GM18873 (cell line): Measurements from ENCODE around the gene HOPX.
"Not testable (repeated sequence)": the region's sequence is repeated elsewhere in the genome, so short reads cannot be mapped to it uniquely, and the experiment has no call there.

Experiments
- ATAC-seq: cut with Tn5 transposase; IDR thresholded peaks from one replicate; pipeline ENCODE4 v1.9.1; 2021; ENCODE audit warnings: mild to moderate bottlenecking, moderate library complexity, moderate number of reproducible peaks; ENCODE audit not compliant: unreplicated experiment, low FRiP score

HOPX gene

DNA sequence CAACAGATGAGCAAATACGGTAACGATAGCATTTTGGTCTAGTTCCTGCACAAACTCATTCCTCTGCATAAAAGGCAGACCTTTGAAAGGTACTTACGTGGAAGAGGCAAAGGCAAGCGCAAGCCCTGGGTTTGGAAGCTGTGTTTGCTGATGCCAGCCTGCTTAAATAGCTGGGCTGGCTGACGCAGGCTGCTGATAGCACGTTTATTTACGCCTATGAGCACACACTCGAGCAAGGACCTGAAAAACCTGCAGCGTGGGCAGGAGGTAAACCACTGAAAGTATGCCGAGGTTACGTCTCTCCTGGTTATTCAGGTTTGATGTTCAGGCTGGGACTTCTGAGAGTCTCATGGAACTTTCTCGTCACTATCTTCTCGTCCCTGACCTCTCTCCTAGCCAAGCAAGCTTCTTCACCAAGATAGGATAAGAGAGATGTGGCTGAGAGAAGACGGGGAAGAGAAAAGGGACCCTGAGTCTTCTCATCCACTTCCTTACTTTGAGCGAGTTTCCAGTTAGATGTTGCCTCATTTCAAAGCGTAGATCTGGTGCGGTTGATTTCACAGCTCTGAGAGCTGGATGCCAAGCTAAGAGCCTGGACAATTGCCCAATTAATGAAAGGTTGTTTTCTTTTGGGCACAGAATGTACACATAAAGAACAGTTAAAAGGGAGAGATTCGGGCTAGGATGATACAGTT is at the start of gene HOPX:
Gene HOPX (minus strand): TSS at position 139 of the 695 bp plus-strand sequence. CDS start 23,480 bp downstream, outside the sequence.
- no peak for ATAC-seq

DNA sequence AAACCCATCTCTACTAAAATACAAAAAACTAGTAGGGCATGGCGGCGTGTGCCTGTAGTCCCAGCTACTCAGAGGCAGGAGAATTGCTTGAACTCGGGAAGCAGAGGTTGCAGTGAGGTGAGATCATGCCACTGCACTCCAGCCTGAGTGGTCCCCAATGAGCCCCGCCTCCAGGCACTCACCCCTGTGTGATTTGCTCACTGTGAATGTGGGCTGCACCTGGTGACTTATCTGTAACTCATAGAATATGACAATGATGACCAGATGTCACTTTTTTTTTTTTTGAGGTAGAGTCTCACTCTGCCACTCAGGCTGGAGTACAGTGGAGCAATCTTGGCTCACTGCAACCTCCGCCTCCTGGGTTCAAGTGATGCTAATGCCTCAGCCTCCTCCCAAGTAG is 49.0 kb upstream of the HOPX start:
- ATAC-seq: no peak

- no peak for ATAC-seq
Observed at GRCh38 chr4:56728512-56728911, 47.4 kb upstream of the HOPX start.

DNA sequence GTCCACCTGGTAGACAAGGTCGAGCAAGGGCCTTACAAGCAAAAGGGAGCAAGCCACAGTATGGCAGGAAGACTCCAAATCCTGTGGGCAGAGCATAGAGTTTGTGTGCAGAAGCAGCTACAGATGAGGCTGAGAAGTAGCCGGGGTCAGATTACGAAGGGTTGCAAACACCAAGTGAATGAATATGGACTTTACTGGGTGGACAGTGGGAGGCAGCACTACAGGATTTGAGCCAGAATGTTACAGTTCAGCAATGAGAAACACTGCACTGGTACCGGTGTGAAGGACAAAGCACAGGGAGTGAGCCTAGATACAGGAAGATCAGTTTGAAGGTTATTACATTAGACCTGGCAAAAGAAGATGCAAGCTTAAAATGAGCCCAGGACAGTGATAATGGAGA is 46.1 kb upstream of the HOPX start:
- no peak for ATAC-seq

DNA sequence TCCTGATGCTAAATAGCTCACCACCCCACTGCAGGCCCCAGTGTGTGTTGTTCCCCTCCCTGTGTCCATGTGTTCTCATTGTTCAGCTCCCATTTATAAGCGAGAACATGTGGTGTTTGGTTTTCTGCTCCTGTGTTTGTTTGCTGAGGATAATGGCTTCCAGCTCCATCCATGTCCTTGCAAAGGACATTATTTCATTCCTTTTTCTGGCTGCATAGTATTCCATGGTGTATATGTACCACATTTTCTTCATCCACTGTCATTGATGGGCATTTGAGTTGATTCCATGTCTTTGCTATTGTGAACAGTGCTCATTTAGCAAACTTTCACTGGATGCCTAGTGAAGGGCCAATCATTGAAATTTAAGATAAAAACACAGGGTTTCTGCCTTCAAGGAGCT is 45.5 kb upstream of the HOPX start:
- not testable (repeated sequence) for ATAC-seq

GRCh38 chr4:56723659-56724230 is 42.6 kb upstream of the HOPX start:
- ATAC-seq: no peak

DNA sequence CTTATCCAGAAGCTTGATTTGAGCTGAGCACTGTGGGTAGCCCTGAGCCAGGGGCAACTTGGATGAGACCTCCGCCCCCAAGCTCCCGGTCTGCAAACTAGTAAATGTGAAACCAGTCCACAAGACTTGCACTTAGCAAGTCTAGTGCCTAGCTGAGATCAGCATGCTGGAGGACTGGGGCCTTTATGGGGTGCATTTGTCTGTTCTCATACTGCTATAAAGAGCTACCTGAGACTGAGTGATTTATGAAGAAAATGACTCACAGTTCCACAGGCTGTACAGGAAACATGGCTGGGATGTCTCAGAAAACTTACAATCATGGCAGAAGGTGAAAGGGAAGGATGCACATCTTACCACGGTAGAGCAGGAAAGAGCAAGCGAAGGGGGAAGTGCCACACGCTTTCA is 42.1 kb upstream of the HOPX start:
- no peak for ATAC-seq

DNA sequence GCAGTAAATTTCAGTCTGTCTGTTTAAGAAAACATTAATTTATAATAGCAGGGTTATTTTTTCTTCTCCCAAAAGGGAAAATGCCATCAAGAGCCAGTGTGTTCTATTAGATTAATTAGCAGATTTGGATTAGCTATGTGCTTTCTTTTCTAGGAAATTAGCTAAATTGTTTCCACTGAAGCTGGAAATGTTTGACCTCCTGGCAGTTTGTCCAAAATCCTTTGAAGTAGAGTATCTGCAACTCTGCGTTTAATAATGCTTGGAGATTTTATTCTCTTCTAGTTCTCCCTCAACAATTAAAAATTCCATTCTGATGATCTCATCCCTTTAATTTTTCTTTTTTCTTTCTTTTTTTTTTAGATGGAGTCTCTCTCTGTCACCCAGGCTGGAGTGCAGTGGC is 27.1 kb upstream of the HOPX start:
- ATAC-seq: no peak

DNA sequence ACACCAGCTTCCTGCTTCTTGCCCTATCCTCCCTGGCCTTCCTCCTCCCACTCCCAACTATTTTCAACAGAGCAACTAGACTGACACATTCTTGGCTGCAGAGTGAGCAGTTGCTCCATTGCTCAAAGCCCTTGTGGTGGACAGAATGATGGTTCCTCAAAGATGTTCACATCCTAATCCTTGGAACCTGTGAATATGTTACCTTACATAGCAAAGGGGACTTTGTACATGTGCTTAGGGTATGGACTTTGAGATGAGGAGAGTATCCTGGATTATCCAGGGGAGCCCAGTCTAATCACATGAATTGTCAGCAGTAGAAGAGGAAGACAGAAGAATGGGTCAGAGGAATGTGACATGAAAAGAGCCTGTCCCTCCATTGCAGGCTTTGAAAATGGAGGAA is 24.9 kb upstream of the HOPX start:
- no peak for ATAC-seq

DNA sequence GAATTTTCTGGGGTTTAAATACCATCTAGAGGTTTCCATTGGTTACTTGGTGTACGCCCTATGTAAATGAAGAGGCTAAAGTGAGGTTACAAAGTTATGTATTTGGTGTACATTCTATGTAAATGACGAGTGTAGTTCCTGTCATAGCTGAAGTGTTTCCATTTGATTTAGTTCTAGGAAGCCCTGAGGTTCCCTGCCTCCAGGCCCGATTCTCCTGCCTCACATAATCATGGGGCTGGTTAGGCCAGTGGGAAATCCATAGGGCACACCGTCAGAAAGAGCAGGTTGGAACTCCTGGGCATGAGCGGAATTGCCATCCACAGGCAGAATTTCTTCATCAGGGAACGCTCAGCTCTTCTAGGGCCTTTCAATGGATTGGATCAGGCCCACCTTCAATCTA is 24.2 kb upstream of the HOPX start:
- no peak for ATAC-seq

GRCh38 chr4:56704089-56704871 is 23.2 kb upstream of the HOPX start:
- ATAC-seq: no peak

DNA sequence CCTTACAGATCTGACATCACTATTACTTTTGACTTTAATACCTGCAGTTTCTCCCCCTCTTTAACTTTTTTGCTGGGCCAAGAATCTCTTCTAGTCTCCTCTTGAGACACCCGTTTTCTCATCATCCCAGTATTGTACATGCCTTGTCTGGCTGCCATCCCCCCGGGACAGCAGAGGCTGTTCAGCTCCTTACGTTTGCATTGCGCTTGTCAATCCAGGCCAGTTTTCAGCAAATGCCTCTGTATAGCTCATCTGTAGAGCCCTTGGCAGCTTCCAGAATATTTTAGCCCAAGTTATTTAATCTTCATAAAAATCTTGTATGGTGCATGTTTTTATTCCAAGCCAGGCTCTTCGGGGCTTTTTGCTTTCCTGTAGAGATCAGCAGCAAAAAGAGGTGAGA is 22.3 kb upstream of the HOPX start:
- ATAC-seq: no peak

DNA sequence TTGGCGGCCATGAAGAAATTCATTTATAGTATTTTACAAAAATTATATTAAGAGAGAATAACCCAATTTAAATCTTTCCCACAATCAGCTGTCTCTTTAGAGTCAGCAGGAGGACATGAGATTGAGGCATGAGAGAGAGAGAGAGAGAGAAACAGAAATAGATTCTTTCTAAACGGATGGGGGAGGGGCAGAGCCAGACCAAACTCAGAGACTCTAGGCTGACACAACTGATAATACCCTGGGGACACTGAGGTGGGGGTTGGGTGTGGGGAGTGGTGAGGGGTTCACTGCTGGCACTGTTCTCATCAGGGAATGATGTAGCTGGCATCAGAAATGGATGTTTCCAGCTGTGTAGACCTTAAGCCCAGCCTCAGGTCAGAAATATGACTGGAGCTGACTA is 20.5 kb upstream of the HOPX start:
- no peak for ATAC-seq

DNA sequence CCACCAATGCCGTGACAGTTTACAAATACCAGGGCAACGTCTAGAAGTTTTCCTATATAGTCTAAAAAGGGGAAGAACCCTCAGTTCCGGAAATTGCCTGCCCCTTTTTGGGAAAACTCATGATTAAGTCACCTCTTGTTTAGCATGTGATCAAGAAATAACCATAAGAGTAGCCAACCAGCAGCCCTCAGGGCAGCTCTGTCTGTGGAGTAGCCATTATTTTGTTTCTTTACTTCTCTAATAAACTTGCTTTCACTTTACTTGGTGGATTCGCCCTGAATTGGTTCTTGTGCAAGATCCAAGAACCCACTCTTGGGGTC is 20.0 kb upstream of the HOPX start:
- no peak for ATAC-seq

DNA sequence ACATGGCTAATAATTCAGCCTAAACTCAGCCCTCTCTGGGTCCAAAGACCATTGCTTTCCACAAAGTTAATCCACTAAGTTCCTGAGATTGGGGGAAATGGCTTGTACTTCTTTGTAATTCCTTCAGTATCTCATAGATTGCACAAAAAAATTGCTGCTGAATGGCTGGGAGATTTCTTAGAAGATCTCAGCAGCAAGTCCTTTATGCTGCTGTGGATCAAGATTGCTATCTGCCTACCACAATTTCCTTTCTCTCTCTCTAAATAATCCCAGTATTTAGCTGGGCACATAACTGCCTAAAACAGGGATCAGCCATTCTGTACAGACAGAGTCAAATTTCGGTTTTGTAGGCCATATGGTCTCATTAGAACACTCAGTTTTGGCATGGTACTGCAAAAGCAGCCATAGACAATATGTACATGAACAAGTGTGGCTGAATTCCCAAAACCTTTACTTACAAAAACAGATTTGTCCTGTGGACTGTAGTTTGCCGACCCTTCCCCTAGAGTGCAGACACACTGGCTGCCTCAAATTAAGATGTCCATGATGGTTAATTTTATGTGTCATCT is 18.5 kb upstream of the HOPX start:
- ATAC-seq: no peak

DNA sequence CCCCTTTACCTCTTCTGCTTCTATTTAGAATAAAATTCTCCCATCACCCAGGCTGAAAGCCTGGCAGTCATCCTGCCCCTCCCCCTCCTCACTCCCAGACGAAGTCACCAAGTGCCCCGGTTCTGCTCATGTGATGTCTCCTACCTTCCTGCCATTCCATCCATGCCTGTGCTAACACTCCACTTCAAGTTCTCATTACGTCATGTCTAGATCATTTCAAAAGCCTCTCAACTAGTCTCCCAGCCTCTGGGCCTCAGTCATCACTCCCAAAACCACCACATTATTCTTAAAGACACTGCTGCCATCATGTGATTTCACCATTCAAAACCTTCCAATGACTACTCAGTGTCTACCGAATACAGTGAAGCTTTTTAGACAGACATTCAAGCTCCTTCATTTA is 17.2 kb upstream of the HOPX start:
- no peak for ATAC-seq

GRCh38 chr4:56696056-56696455 is 15.0 kb upstream of the HOPX start:
- ATAC-seq: no peak

DNA sequence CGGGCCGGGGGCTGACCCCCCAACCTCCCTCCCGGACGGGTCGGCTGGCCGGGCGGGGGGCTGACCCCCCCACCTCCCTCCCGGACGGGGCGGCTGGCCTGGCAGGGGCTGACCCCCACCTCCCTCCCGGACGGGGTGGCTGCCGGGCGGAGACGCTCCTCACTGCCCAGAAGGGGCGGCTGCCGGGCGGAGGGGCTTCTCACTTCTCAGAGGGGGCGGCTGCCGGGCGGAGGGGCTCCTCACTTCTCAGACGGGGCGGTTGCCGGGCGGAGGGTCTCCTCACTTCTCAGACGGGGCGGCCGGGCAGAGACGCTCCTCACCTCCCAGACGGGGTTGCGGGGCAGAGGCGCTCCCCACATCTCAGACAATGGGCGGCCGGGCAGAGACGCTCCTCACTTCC is 12.4 kb upstream of the HOPX start:
- ATAC-seq: not testable (repeated sequence)

DNA sequence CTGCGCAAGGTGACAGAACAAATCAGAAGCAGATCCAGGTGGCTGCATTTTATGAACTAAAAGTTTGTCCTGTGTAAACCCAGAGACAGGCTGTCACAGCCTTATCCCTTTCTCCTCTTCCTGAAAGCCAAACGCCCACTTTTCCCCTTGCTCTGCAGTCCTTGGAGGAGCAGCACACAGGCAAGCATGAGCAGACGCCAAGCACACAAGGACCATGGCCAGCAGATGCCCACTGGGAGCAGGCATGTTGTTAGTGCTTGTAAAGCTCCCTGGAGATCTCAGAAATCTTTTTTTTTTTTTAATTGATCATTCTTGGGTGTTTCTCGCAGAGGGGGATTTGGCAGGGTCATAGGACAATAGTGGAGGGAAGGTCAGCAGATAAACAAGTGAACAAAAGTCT is 11.5 kb upstream of the HOPX start:
- ATAC-seq: no peak

- ATAC-seq: no peak
Observed at GRCh38 chr4:56691425-56691824, 10.3 kb upstream of the HOPX start.

- ATAC-seq: no peak
Observed at GRCh38 chr4:56690393-56690792, 9.3 kb upstream of the HOPX start.
